CD14-positive monocyte (primary cell): ENCODE measurements around the gene BRF1. TPM values are rescaled to one million over a fixed set of nuclear protein-coding genes. Genes with fewer than 3 reads are reported as not detected.

Experiments
- DNase-seq, 3 donors: peaks; one replicate each; pipeline ENCODE4 v3.0.0-alpha.2; 2011 to 2022
- H2AFZ ChIP-seq: 2 replicates; pipeline ENCODE4 v1.6.0; 2012; ENCODE audit warnings: mild to moderate bottlenecking, low read depth, low read length, inconsistent platforms; ENCODE audit not compliant: insufficient read depth, poor library complexity, severe bottlenecking
- H3K27ac ChIP-seq, 2 donors: 1 replicate in 1 of 2; 2 replicates in 1 of 2; pipeline ENCODE4 v1.5.1; 2012 to 2013; ENCODE audit warnings: low read length in 2 of 2, control low read depth in 1 of 2, inconsistent platforms in 1 of 2, low read depth in 1 of 2, mild to moderate bottlenecking in 1 of 2
- H3K27me3 ChIP-seq, 2 donors: one replicate each; pipeline versions ENCODE4 v1.6.0 to v1.6.1; 2011 to 2013; ENCODE audit warnings: low read length in 2 of 2; ENCODE audit not compliant: control insufficient read depth in 2 of 2, insufficient read depth in 2 of 2
- H3K36me3 ChIP-seq, 2 donors: replicated peaks in 1 of 2; 1 replicate in 1 of 2; 2 replicates in 1 of 2; pipeline versions ENCODE4 v1.5.1 to v1.6.1; 2012 to 2013; ENCODE audit warnings: low read length in 2 of 2, control low read depth in 1 of 2, inconsistent platforms in 1 of 2, mild to moderate bottlenecking in 1 of 2; ENCODE audit not compliant: insufficient read depth in 2 of 2, control insufficient read depth in 1 of 2
- H3K4me1 ChIP-seq, 2 donors: 1 replicate in 1 of 2; 2 replicates in 1 of 2; pipeline versions ENCODE4 v1.5.1 to v1.6.1; 2012 to 2013; ENCODE audit warnings: low read length in 2 of 2, control low read depth in 1 of 2, inconsistent platforms in 1 of 2, mild to moderate bottlenecking in 1 of 2, moderate library complexity in 1 of 2; ENCODE audit not compliant: insufficient read depth in 2 of 2, control insufficient read depth in 1 of 2
- H3K4me2 ChIP-seq: replicated peaks from 2 replicates; pipeline ENCODE3; 2012; ENCODE audit warnings: low read length, moderate library complexity, mild to moderate bottlenecking; ENCODE audit not compliant: poor library complexity, severe bottlenecking; ENCODE audit errors: extremely low read depth
- H3K4me3 ChIP-seq, 3 experiments: fragments of 200-600 bp in 1 of 3; sonication (generic) in 1 of 3; replicated peaks in 1 of 3; 1 replicate in 2 of 3; 2 replicates in 1 of 3; pipeline ENCODE4 v1.5.1; 2011 to 2013; ENCODE audit warnings: low read length in 3 of 3, mild to moderate bottlenecking in 3 of 3, control low read depth in 2 of 3, low read depth in 2 of 3, inconsistent platforms in 1 of 3, moderate library complexity in 1 of 3
- H3K79me2 ChIP-seq: 2 replicates; pipeline ENCODE4 v1.6.0; 2012; ENCODE audit warnings: mild to moderate bottlenecking, control low read depth, inconsistent platforms, low read length, moderate library complexity; ENCODE audit not compliant: insufficient read depth
- H3K9ac ChIP-seq: 2 replicates; pipeline ENCODE4 v1.6.0; 2017; ENCODE audit warnings: low read length, mild to moderate bottlenecking; ENCODE audit not compliant: insufficient read depth, poor library complexity, severe bottlenecking
- H3K9me3 ChIP-seq, 2 donors: replicated peaks in 1 of 2; 1 replicate in 1 of 2; 2 replicates in 1 of 2; pipeline versions ENCODE4 v1.5.1 to v1.6.1; 2012 to 2013; ENCODE audit warnings: low read length in 2 of 2, control low read depth in 1 of 2; ENCODE audit not compliant: control insufficient read depth in 1 of 2, insufficient read depth in 1 of 2
- H4K20me1 ChIP-seq: 2 replicates; pipeline ENCODE4 v1.6.0; 2012; ENCODE audit warnings: mild to moderate bottlenecking, low read length, control low read depth, moderate library complexity; ENCODE audit not compliant: insufficient read depth
- H3K27ac Mint-ChIP-seq, 7 donors: one replicate each; pipeline ENCODE4 v1.8.0; 2020; ENCODE audit warnings: mild to moderate bottlenecking in 7 of 7, mixed read lengths in 7 of 7, moderate library complexity in 6 of 7, inconsistent platforms in 2 of 7
- H3K27me3 Mint-ChIP-seq, 3 donors: one replicate each; pipeline ENCODE4 v1.8.0; 2021 to 2022; ENCODE audit warnings: low read depth in 3 of 3, mild to moderate bottlenecking in 3 of 3, mixed read lengths in 3 of 3, moderate library complexity in 3 of 3, inconsistent platforms in 1 of 3
- H3K36me3 Mint-ChIP-seq, 2 donors: one replicate each; pipeline ENCODE4 v1.8.0; 2020; ENCODE audit warnings: mixed read lengths in 2 of 2, inconsistent platforms in 1 of 2, mild to moderate bottlenecking in 1 of 2
- H3K4me1 Mint-ChIP-seq: one replicate; pipeline ENCODE4 v1.8.0; 2020; ENCODE audit warnings: mild to moderate bottlenecking, mixed read lengths
- H3K4me3 Mint-ChIP-seq, 2 donors: one replicate each; pipeline ENCODE4 v1.8.0; 2020; ENCODE audit warnings: mild to moderate bottlenecking in 2 of 2, mixed read lengths in 2 of 2, moderate library complexity in 1 of 2
- H3K9me3 Mint-ChIP-seq, 7 donors: one replicate each; pipeline ENCODE4 v1.8.0; 2020 to 2022; ENCODE audit warnings: mixed read lengths in 7 of 7, mild to moderate bottlenecking in 6 of 7, moderate library complexity in 6 of 7, inconsistent platforms in 2 of 7
- WGBS: methylation state at CpG from one replicate; pipeline ENCODE4 v1.1.5; 2013; ENCODE audit warnings: missing lambda C conversion rate; ENCODE audit not compliant: insufficient coverage; 5-methylcytosine and 5-hydroxymethylcytosine counted together
- intact Hi-C, 2 donors: fragments of 100-400 bp; cut with micrococcal nuclease; formaldehyde crosslinking; loops; one replicate each; pipeline versions ENCODE4 v1.15.0 to v1.15.1; 2023
- polyA plus RNA-seq, 3 donors: library from polyadenylated mRNA; depleted of rRNA in 1 of 3; unstranded in 2 of 3; stranded (reverse) in 1 of 3; fragments of 300-500 nt in 2 of 3; fragments of >200 nt in 1 of 3; fragmentation: Illumina TruSeq in 2 of 3; gene quantifications; 1 replicate in 2 of 3; 2 replicates in 1 of 3; pipeline ENCODE4 v1.2.3, GENCODE V29; 2012 to 2021
- TF ChIP-seq, protein P1 (sequence below): fragments of 200-600 bp; IDR thresholded peaks from one replicate; pipeline ENCODE4 v1.8.0; 2022; ENCODE audit warnings: antibody characterized with exemption, mild to moderate bottlenecking

The BRF1 gene
- polyA plus RNA-seq, 3 donors: 2.3 to 20.5 (median 2.5) TPM

DNA sequence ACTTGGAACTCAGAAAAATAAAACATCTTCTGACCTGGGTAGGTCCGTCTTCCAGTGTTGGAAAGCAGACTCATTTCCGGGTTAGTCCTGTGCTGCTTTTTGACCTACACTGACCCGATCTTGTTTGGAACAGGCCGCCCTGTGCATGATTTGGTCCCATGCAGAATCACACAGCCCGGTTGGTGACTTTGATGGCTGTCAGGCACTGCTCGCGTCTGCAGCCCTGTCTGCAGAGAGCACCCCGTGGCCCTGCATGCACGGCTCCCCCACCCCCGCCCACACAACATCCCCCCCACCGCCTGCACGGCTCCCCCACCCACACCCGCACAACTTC is 45.4 kb upstream of the BRF1 start:
- Mint-ChIP-seq H3K4me3 (no peak overlapping the region), H3K36me3 (peaks cover 2 to 17% of the 10 kb centered on the region in 2 donors), H3K27ac (no peak overlapping the region), H3K4me1 (peaks cover 6% of the 10 kb centered on the region), H3K27me3 (peaks cover 0 to 6% (median 0%) of the 10 kb centered on the region in 3 donors), H3K9me3 (peaks cover 3 to 10% (median 6%) of the 10 kb centered on the region in 7 donors)
- H3K36me3 ChIP-seq: peaks cover 0 to 8% of the 10 kb centered on the region in 2 donors
- WGBS: 97% methylated on average over 4 of the region's 13 CpGs
- H3K27ac ChIP-seq: no peak overlapping the region
- no peak overlapping the region for H2AFZ ChIP-seq
- peaks cover 0 to 4% of the 10 kb centered on the region in 2 donors for H3K9me3 ChIP-seq
- H3K4me2 ChIP-seq: no peak overlapping the region
- no peaks in the 10 kb centered on the region for H3K79me2 ChIP-seq
- no peaks in the 10 kb centered on the region for H3K27me3 ChIP-seq
- TF ChIP-seq, protein P1, sequence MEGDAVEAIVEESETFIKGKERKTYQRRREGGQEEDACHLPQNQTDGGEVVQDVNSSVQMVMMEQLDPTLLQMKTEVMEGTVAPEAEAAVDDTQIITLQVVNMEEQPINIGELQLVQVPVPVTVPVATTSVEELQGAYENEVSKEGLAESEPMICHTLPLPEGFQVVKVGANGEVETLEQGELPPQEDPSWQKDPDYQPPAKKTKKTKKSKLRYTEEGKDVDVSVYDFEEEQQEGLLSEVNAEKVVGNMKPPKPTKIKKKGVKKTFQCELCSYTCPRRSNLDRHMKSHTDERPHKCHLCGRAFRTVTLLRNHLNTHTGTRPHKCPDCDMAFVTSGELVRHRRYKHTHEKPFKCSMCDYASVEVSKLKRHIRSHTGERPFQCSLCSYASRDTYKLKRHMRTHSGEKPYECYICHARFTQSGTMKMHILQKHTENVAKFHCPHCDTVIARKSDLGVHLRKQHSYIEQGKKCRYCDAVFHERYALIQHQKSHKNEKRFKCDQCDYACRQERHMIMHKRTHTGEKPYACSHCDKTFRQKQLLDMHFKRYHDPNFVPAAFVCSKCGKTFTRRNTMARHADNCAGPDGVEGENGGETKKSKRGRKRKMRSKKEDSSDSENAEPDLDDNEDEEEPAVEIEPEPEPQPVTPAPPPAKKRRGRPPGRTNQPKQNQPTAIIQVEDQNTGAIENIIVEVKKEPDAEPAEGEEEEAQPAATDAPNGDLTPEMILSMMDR: no peak
- H3K4me3 ChIP-seq: no peak overlapping the region
- peaks cover 28% of the 10 kb centered on the region for H4K20me1 ChIP-seq
- no peak overlapping the region for H3K9ac ChIP-seq
- no peaks in the 10 kb centered on the region for H3K4me1 ChIP-seq
- no peak for DNase-seq
- intact Hi-C loops: no loop called here

DNA sequence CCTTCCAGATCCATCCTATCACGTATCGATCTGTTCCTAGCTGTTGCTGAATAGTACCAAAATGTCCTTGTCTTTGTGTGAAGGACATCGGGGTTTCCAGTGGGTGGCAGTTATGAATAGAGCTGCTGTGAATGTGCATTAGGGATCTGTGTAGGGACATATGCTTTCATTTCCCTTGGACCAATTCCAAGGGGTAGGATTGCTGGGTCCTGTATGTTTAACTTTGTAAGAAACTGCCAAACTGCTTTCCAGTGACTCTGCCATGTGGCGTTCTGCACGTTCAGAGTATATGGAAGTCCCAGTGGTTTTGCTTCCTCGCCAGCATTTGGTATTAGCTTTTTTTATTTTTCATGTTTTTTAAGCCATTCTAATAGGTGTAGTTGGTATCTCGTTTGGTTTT is 42.4 kb upstream of the BRF1 start:
- Mint-ChIP-seq H3K27me3 (peaks cover 2 to 10% (median 3%) of the 10 kb centered on the region in 3 donors), H3K36me3 (peaks cover 0 to 5% of the 10 kb centered on the region in 2 donors), H3K4me3 (no peak overlapping the region), H3K27ac (no peak overlapping the region), H3K9me3 (peaks cover 3 to 10% (median 6%) of the 10 kb centered on the region in 7 donors), H3K4me1 (peaks cover 15% of the 10 kb centered on the region)
- DNase-seq: no peak
- H3K4me3 ChIP-seq: no peak overlapping the region
- no peaks in the 10 kb centered on the region for H3K79me2 ChIP-seq
- H3K4me2 ChIP-seq: no peak overlapping the region
- no peaks in the 10 kb centered on the region for H3K36me3 ChIP-seq
- H3K4me1 ChIP-seq: peaks cover 0 to under 1% of the 10 kb centered on the region in 2 donors
- no peak overlapping the region for H3K9ac ChIP-seq
- H3K27ac ChIP-seq: no peak overlapping the region
- WGBS: 61% methylated on average over 2 of the region's 7 CpGs
- H3K9me3 ChIP-seq: peaks cover 0 to 4% of the 10 kb centered on the region in 2 donors
- peaks cover 50% of the 10 kb centered on the region for H4K20me1 ChIP-seq
- no peak overlapping the region for H2AFZ ChIP-seq
- H3K27me3 ChIP-seq: no peaks in the 10 kb centered on the region
- TF ChIP-seq, protein P1: no peak
- intact Hi-C loops: no loop called here
